SK-N-SH (cell line): Measurements from ENCODE around the gene PABPN1L. TPM values are rescaled to one million over a fixed set of nuclear protein-coding genes. Genes with fewer than 3 reads are reported as not detected.

Experiments
- CTCF ChIA-PET: fragments of 300-600, 350-600 bp; formaldehyde crosslinking; extraction: SDS; loops from one replicate; lab custom pipeline; 2021; lab: Yijun Ruan, JAX
- POLR2A ChIA-PET: fragments of 350-600 bp; sonication (Branson Sonifier 250); formaldehyde crosslinking; extraction: SDS; loops from one replicate; lab custom pipeline; 2020; ENCODE audit warnings: antibody characterized with exemption, inconsistent platforms; lab: Yijun Ruan, JAX
- DNase-seq: peaks from one replicate; pipeline ENCODE4 v3.0.0; 2012
- H2AFZ ChIP-seq: fragments of 200-600 bp; sonication (generic); 2 replicates; pipeline ENCODE4 v1.8.1; 2016; ENCODE audit warnings: antibody characterized with exemption, mild to moderate bottlenecking, low read depth
- H3F3A ChIP-seq: fragments of 200-600 bp; sonication (generic); replicated peaks from 2 replicates; pipeline ENCODE3; 2016; ENCODE audit warnings: antibody characterized with exemption, mild to moderate bottlenecking; ENCODE audit not compliant: insufficient read depth
- H3K27ac ChIP-seq, 2 experiments: fragments of 200-500 bp in 1 of 2; fragments of 200-600 bp in 1 of 2; sonication (Bioruptor generic) in 1 of 2; sonication (generic), shearing (Covaris generic) in 1 of 2; 2 replicates each; pipeline versions ENCODE4 v1.5.1 to v1.6.1; 2014 to 2016; ENCODE audit warnings: low read depth in 2 of 2, inconsistent platforms in 1 of 2, low read length in 1 of 2, mild to moderate bottlenecking in 1 of 2, mixed read lengths in 1 of 2
- H3K27me3 ChIP-seq: fragments of 200-600 bp; sonication (generic), shearing (Covaris generic); 2 replicates; pipeline ENCODE4 v1.6.1; 2016; ENCODE audit warnings: mixed run types; ENCODE audit not compliant: insufficient read depth
- H3K36me3 ChIP-seq, 2 experiments: fragments of 200-500 bp in 1 of 2; fragments of 200-600 bp in 1 of 2; sonication (Bioruptor generic) in 1 of 2; sonication (generic) in 1 of 2; replicated peaks in 1 of 2; 2 replicates each; pipeline versions ENCODE3 to v1.5.1; 2014 to 2016; ENCODE audit warnings: low read length in 1 of 2, mild to moderate bottlenecking in 1 of 2; ENCODE audit not compliant: insufficient read depth in 2 of 2, control insufficient read depth in 1 of 2
- H3K4me1 ChIP-seq, 2 experiments: fragments of 200-500 bp in 1 of 2; fragments of 200-600 bp in 1 of 2; sonication (Bioruptor generic) in 1 of 2; sonication (generic), shearing (Covaris generic) in 1 of 2; 2 replicates each; pipeline versions ENCODE4 v1.5.1 to v1.6.1; 2014 to 2016; ENCODE audit warnings: low read depth in 1 of 2, low read length in 1 of 2, mixed run types in 1 of 2; ENCODE audit not compliant: insufficient read depth in 2 of 2, control insufficient read depth in 1 of 2
- H3K4me2 ChIP-seq: fragments of 200-600 bp; sonication (generic), shearing (Covaris generic); 2 replicates; pipeline ENCODE4 v1.6.1; 2017; ENCODE audit warnings: mixed run types
- H3K4me3 ChIP-seq, 2 experiments: fragments of 200-500 bp in 1 of 2; fragments of 200-600 bp in 1 of 2; sonication (Bioruptor generic) in 1 of 2; sonication (generic), shearing (Covaris generic) in 1 of 2; 2 replicates each; pipeline versions ENCODE4 v1.5.1 to v1.8.1; 2014 to 2016; ENCODE audit warnings: low read depth in 2 of 2, inconsistent platforms in 1 of 2, low read length in 1 of 2, mild to moderate bottlenecking in 1 of 2, mixed read lengths in 1 of 2, moderate library complexity in 1 of 2
- H3K79me2 ChIP-seq: fragments of 200-600 bp; sonication (generic); 2 replicates; pipeline ENCODE4 v1.8.1; 2017; ENCODE audit warnings: mild to moderate bottlenecking; ENCODE audit not compliant: insufficient read depth
- H3K9ac ChIP-seq: fragments of 200-600 bp; sonication (generic); 2 replicates; pipeline ENCODE4 v1.6.1; 2017; ENCODE audit warnings: mixed run types
- H3K9me2 ChIP-seq: fragments of 200-600 bp; sonication (generic); 2 replicates; pipeline ENCODE4 v1.6.1; 2017; ENCODE audit warnings: mixed run types
- H3K9me3 ChIP-seq: fragments of 200-600 bp; sonication (generic); 2 replicates; pipeline ENCODE4 v1.6.1; 2017; ENCODE audit warnings: mixed run types, mild to moderate bottlenecking, moderate library complexity
- H4K20me1 ChIP-seq: fragments of 200-600 bp; sonication (generic); 2 replicates; pipeline ENCODE4 v1.6.1; 2017; ENCODE audit warnings: mild to moderate bottlenecking, mixed run types; ENCODE audit not compliant: insufficient read depth
- CHD2 ChIP-seq: fragments of 150-350 bp; IDR thresholded peaks from 2 replicates; pipeline ENCODE4 v1.6.1; 2018; ENCODE audit warnings: low read length; ENCODE audit not compliant: partially characterized antibody
- CTCF ChIP-seq: fragments of 200-600 bp; sonication (generic); IDR thresholded peaks from 2 replicates; pipeline ENCODE4 v1.6.1; 2017; ENCODE audit warnings: antibody characterized with exemption, mild to moderate bottlenecking, moderate library complexity
- EZH2phosphoT487 ChIP-seq: fragments of 200-600 bp; sonication (generic); IDR thresholded peaks from 2 replicates; pipeline ENCODE4 v1.6.1; 2017; ENCODE audit warnings: low read depth, mixed run types, mild to moderate bottlenecking, antibody characterized with exemption, moderate library complexity, borderline replicate concordance
- FOSL2 ChIP-seq: IDR thresholded peaks from 2 replicates; pipeline ENCODE4 v1.4.0; 2012; ENCODE audit warnings: low read depth, mild to moderate bottlenecking, moderate library complexity, borderline replicate concordance
- FOXJ3 ChIP-seq: sonication (generic); formaldehyde crosslinking; IDR thresholded peaks from 2 replicates; pipeline ENCODE4 v1.5.1; 2020; ENCODE audit warnings: mild to moderate bottlenecking, missing genetic modification reagents
- GABPA ChIP-seq: IDR thresholded peaks from 2 replicates; pipeline ENCODE4 v1.4.0; 2012; ENCODE audit warnings: low read depth, mild to moderate bottlenecking
- JUND ChIP-seq: IDR thresholded peaks from 2 replicates; pipeline ENCODE4 v1.4.0; 2012
- MEF2A ChIP-seq: IDR thresholded peaks from 2 replicates; pipeline ENCODE4 v1.4.0; 2012; ENCODE audit warnings: low read depth, borderline replicate concordance
- MXI1 ChIP-seq: IDR thresholded peaks from 2 replicates; pipeline ENCODE4 v1.6.1; 2012; ENCODE audit warnings: mild to moderate bottlenecking, low read depth, low read length, improper control_type of control experiment
- RAD21 ChIP-seq: IDR thresholded peaks from 2 replicates; pipeline ENCODE4 v1.6.1; 2012; ENCODE audit warnings: mild to moderate bottlenecking, low read length
- SIN3A ChIP-seq: IDR thresholded peaks from 2 replicates; pipeline ENCODE4 v1.6.1; 2012; ENCODE audit warnings: low read depth, mild to moderate bottlenecking, low read length, moderate library complexity, borderline replicate concordance
- SMC3 ChIP-seq: IDR thresholded peaks from 2 replicates; pipeline ENCODE4 v1.6.1; 2012; ENCODE audit warnings: low read depth, low read length, improper control_type of control experiment
- TAF1 ChIP-seq: IDR thresholded peaks from 2 replicates; pipeline ENCODE4 v1.6.1; 2012; ENCODE audit warnings: low read depth, mild to moderate bottlenecking, low read length, moderate library complexity, borderline replicate concordance
- USF1 ChIP-seq: IDR thresholded peaks from 2 replicates; pipeline ENCODE4 v1.4.0; 2012; ENCODE audit warnings: low read depth, borderline replicate concordance
- USF2 ChIP-seq: fragments of 150-350 bp; IDR thresholded peaks from 2 replicates; pipeline ENCODE4 v1.6.1; 2017; ENCODE audit warnings: antibody characterized with exemption, low read length, low read depth, borderline replicate concordance
- ZBTB33 ChIP-seq: IDR thresholded peaks from 2 replicates; pipeline ENCODE4 v1.4.0; 2012; ENCODE audit warnings: low read depth, borderline replicate concordance
- WGBS: methylation state at CpG from one replicate; pipeline ENCODE4 v1.1.6; 2017; ENCODE audit warnings: low lambda C conversion rate; 5-methylcytosine and 5-hydroxymethylcytosine counted together
- polyA plus RNA-seq, 3 experiments: library from polyadenylated mRNA; depleted of rRNA; stranded (reverse); fragments of >200 nt; gene quantifications; 2 replicates each; pipeline ENCODE4 v1.2.3, GENCODE V29; 2012

PABPN1L gene
- polyA plus RNA-seq, 1 of the 3 experiments (the other 2 are of a cell fraction), result not detected

GRCh38 chr16:88815901-88816589, 50.4 kb downstream of the PABPN1L start:
- Histone ChIP-seq H3K9me3 (no peaks in the 10 kb centered on the region), H4K20me1 (peaks cover under 1% of the 10 kb centered on the region; the same call in 1 of the 2 replicates), H3K9ac (no peak overlapping the region), H3F3A (peaks cover 13% of the 10 kb centered on the region), H3K27ac (no peak overlapping the region), H3K27me3 (no peaks in the 10 kb centered on the region), H3K4me3 (no peak overlapping the region; a peak in 1 of 4 replicates), H3K36me3 (no peaks in the 10 kb centered on the region), H3K4me1 (peaks cover 0 to 12% of the 10 kb centered on the region in 2 experiments; a peak in 1 of 4 replicates), H3K9me2 (no peaks in the 10 kb centered on the region), H2AFZ (no peak overlapping the region), H3K4me2 (no peak overlapping the region), H3K79me2 (peaks cover 1% of the 10 kb centered on the region)
- POLR2A ChIA-PET, result no interaction called here
- WGBS, result 32% methylated on average over 6 of the region's 19 CpGs
- DNase-seq, result peak; percentile 86
- CTCF ChIA-PET, result interaction anchor here (0.6 to 9.1 kb wide), 31 partner anchors 9 to 402 kb away, joined by 3 to 82 read pairs (median 5); partner anchors contain the start of genes CDH15, GALNS, TRAPPC2L and ZNF778
- TF ChIP-seq FOXJ3 (CRISPR knock-in tag) (no peak), MXI1 (no peak), SMC3 (peak; percentile 64), MEF2A (no peak), CHD2 (no peak), CTCF (peak; percentile 72), SIN3A (peak; percentile 23; the same call in 1 of the 2 replicates), USF1 (no peak), EZH2phosphoT487 (no peak), RAD21 (peak; percentile 84)

- peaks cover 9% of the 10 kb centered on the region; the same call in 1 of the 2 replicates for H4K20me1 ChIP-seq
- WGBS, result 20% methylated on average over 1 of the region's 10 CpGs
- H3K4me2 ChIP-seq, result no peak overlapping the region
- no peak overlapping the region for H3K27ac ChIP-seq
- DNase-seq, result no peak
- no peaks in the 10 kb centered on the region for H3K36me3 ChIP-seq
- no peak overlapping the region for H2AFZ ChIP-seq
- H3K9me3 ChIP-seq, result no peaks in the 10 kb centered on the region
- ChIA-PET POLR2A (no interaction called here), CTCF (interaction anchor here (0.6 to 9.1 kb wide), 25 partner anchors 9 to 402 kb away, joined by 3 to 82 read pairs (median 5); partner anchors contain the start of genes CDH15, GALNS, TRAPPC2L and ZNF778)
- H3K4me1 ChIP-seq, result peaks cover 6 to 21% of the 10 kb centered on the region in 2 experiments; a peak in 2 of 4 replicates
- H3K79me2 ChIP-seq, result peaks cover 9% of the 10 kb centered on the region
- H3K27me3 ChIP-seq, result no peaks in the 10 kb centered on the region
- H3K9ac ChIP-seq, result no peak overlapping the region
- H3F3A ChIP-seq, result peaks cover 13% of the 10 kb centered on the region
- H3K9me2 ChIP-seq, result no peaks in the 10 kb centered on the region
- H3K4me3 ChIP-seq, result no peak overlapping the region
- TF ChIP-seq JUND, result no peak
- TF ChIP-seq USF2, result no peak
- no peak for TF ChIP-seq FOSL2
- no peak for TF ChIP-seq ZBTB33
- no peak for TF ChIP-seq EZH2phosphoT487
- no peak for TF ChIP-seq TAF1
- TF ChIP-seq MXI1, result no peak
- TF ChIP-seq GABPA, result no peak
- no peak for TF ChIP-seq SMC3
Observed at GRCh38 chr16:88815227-88815626, 51.2 kb downstream of the PABPN1L start.
